SK-N-MC (cell line): ENCODE measurements around the gene IP6K2.

Experiments used
- EZH2 ChIP-seq: fragments of 200-600 bp; sonication (generic); IDR thresholded peaks from one replicate; pipeline ENCODE4 v1.6.1; 2017; ENCODE audit warnings: antibody characterized with exemption
- POLR2AphosphoS5 ChIP-seq: IDR thresholded peaks from 2 replicates; pipeline ENCODE4 v1.6.1; 2012; ENCODE audit warnings: mild to moderate bottlenecking, low read depth, low read length, borderline replicate concordance

- TF ChIP-seq POLR2AphosphoS5 (no peak), EZH2 (no peak)
These were observed 33.8 kb upstream of the IP6K2 start for GRCh38 chr3:48750856-48751255.
